Measurements from ENCODE around the gene RHBDD1.

DNA sequence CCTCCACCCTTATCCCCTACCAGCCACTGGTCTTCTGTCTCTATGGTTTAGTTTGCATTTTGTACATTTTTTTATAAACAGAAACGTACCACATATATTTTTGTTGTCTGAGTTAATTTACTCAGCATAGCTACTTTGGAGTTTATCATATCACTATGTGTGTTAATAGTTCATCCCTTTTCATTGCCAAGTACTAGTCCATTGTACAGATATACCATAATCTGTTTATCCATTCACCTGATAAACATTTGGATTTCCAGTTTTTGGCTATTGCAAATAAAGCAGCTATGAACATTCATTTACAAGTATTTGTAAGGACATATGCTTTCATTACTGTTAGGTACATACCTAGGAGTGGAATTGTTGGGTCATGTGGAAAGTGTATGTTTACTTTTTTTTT lies 123.6 kb downstream of the RHBDD1 start:
- TF ChIP-seq, protein P1, sequence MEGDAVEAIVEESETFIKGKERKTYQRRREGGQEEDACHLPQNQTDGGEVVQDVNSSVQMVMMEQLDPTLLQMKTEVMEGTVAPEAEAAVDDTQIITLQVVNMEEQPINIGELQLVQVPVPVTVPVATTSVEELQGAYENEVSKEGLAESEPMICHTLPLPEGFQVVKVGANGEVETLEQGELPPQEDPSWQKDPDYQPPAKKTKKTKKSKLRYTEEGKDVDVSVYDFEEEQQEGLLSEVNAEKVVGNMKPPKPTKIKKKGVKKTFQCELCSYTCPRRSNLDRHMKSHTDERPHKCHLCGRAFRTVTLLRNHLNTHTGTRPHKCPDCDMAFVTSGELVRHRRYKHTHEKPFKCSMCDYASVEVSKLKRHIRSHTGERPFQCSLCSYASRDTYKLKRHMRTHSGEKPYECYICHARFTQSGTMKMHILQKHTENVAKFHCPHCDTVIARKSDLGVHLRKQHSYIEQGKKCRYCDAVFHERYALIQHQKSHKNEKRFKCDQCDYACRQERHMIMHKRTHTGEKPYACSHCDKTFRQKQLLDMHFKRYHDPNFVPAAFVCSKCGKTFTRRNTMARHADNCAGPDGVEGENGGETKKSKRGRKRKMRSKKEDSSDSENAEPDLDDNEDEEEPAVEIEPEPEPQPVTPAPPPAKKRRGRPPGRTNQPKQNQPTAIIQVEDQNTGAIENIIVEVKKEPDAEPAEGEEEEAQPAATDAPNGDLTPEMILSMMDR (IDR thresholded peaks at IDR 0.05; ENCODE audit: low read length): no peak
- TF ChIP-seq EZH2 (IDR thresholded peaks at IDR 0.05; ENCODE audit: borderline replicate concordance, low read length): no peak
